ENCODE data around the gene AJUBA.

DNA sequence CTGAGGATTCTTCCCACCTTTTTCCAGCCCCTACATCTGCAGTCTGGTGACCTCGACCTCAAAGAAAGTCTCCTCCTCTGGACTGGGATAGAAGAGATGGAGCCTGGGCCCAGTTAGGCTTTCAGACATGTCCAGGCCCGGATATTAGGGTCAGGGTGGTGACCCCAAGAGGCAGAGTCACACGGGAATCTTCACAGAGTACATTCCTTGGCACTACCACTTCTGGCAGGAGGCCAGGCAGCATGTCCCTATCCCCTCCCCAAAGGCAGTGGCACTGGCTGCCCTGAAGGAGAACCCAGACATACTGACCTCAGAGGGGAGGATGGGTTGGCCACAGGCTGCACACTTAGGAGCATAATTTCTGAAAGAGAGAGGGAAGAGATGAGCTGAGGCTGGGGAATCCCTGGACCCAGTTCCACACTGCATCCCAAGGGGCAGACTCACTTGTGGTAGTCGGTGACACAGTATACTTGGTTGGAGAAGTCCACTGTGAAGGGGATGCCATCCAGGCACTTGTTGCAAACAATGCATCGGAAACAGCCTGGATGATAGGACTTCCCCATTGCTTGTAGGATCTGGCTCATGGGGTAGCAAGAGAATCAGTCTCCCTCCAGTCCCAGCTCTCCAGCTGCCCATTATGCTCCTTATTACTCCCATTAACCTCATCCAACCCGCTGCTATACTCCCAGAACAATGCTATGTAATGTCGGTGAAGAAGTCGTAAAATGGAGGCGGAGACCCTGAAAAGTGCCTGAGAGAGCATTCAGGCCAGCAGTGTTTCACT, 7.6 kb downstream of the AJUBA start:
- TF ChIP-seq POLR2AphosphoS5 (IDR thresholded peaks at IDR 0.05), result no peak
- no peak for TF ChIP-seq POLR2A (IDR thresholded peaks at IDR 0.05)
